IMR-90 (cell line): ENCODE data around the gene KCNQ2. TPM values are rescaled to one million over a fixed set of nuclear protein-coding genes. Genes with fewer than 3 reads are reported as not detected.

Experiments
- ATAC-seq: fragments of 200-7000 bp; cut with Tn5 transposase; 2 replicates; pipeline ENCODE4 v1.9.1; 2020; ENCODE audit warnings: low read depth, mild to moderate bottlenecking, moderate library complexity
- BruUV-seq: library from RNA; stranded (reverse); fragments of 400-500 nt; replicated peaks from 2 replicates; lab custom pipeline; 2021; lab: Mats Ljungman, UMichigan
- CTCF ChIA-PET: fragments of 300-600 bp; formaldehyde crosslinking; extraction: SDS; loops from one replicate; lab custom pipeline; 2021; ENCODE audit warnings: antibody characterized with exemption; lab: Yijun Ruan, JAX
- POLR2A ChIA-PET: fragments of 300-600 bp; sonication (Branson Sonifier 250); formaldehyde crosslinking; loops from one replicate; lab custom pipeline; 2022; ENCODE audit warnings: antibody characterized with exemption; ENCODE audit not compliant: unreplicated experiment; lab: Charles Lee
- DNase-seq: peaks from one replicate; pipeline ENCODE4 v3.0.0; 2013
- H2AFZ ChIP-seq: replicated peaks from 2 replicates; pipeline ENCODE3; 2013; ENCODE audit warnings: low read length, mild to moderate bottlenecking; ENCODE audit not compliant: poor library complexity
- H2AK5ac ChIP-seq: 2 replicates; pipeline ENCODE4 v1.6.1; 2013; ENCODE audit warnings: low read depth, low read length, inconsistent platforms
- H2AK9ac ChIP-seq: replicated peaks from 2 replicates; pipeline ENCODE3; 2013; ENCODE audit warnings: mild to moderate bottlenecking, low read depth, low read length, moderate library complexity; ENCODE audit not compliant: poor library complexity
- H2BK120ac ChIP-seq: 2 replicates; pipeline ENCODE4 v1.6.1; 2013; ENCODE audit warnings: low read depth, low read length, inconsistent platforms
- H2BK15ac ChIP-seq: 3 replicates; pipeline ENCODE4 v1.6.1; 2013; ENCODE audit warnings: low read depth, low read length, inconsistent platforms
- H2BK20ac ChIP-seq: 2 replicates; pipeline ENCODE4 v1.6.1; 2013; ENCODE audit warnings: low read depth, mild to moderate bottlenecking, inconsistent platforms, low read length, moderate library complexity
- H2BK5ac ChIP-seq: 2 replicates; pipeline ENCODE4 v1.6.1; 2013; ENCODE audit warnings: mild to moderate bottlenecking, low read depth, low read length, inconsistent platforms; ENCODE audit not compliant: poor library complexity, severe bottlenecking
- H3K14ac ChIP-seq: replicated peaks from 2 replicates; pipeline ENCODE4 v1.6.1; 2013; ENCODE audit warnings: low read depth, low read length, inconsistent platforms
- H3K18ac ChIP-seq: 2 replicates; pipeline ENCODE4 v1.6.1; 2013; ENCODE audit warnings: low read depth, low read length, control low read depth
- H3K23ac ChIP-seq: 2 replicates; pipeline ENCODE4 v1.6.1; 2013; ENCODE audit warnings: low read depth, low read length, inconsistent platforms
- H3K27ac ChIP-seq: 2 replicates; pipeline ENCODE4 v1.5.1; 2013; ENCODE audit warnings: mild to moderate bottlenecking, control low read depth, low read length; ENCODE audit not compliant: insufficient read depth
- H3K27me3 ChIP-seq: 2 replicates; pipeline ENCODE4 v1.6.1; 2013; ENCODE audit warnings: low read length; ENCODE audit not compliant: control insufficient read depth, insufficient read depth
- H3K36me3 ChIP-seq: 2 replicates; pipeline ENCODE4 v1.6.1; 2013; ENCODE audit warnings: low read length, mixed read lengths; ENCODE audit not compliant: control insufficient read depth, insufficient read depth
- H3K4ac ChIP-seq: 2 replicates; pipeline ENCODE4 v1.6.1; 2013; ENCODE audit warnings: low read depth, low read length, inconsistent platforms
- H3K4me1 ChIP-seq: 2 replicates; pipeline ENCODE4 v1.6.1; 2013; ENCODE audit warnings: low read length, mixed read lengths; ENCODE audit not compliant: control insufficient read depth, insufficient read depth
- H3K4me2 ChIP-seq: 2 replicates; pipeline ENCODE4 v1.6.1; 2013; ENCODE audit warnings: low read depth, mild to moderate bottlenecking, control low read depth, low read length, moderate library complexity
- H3K4me3 ChIP-seq: 2 replicates; pipeline ENCODE4 v1.5.1; 2013; ENCODE audit warnings: low read depth, mild to moderate bottlenecking, control low read depth, low read length, moderate library complexity; ENCODE audit not compliant: insufficient read depth
- H3K56ac ChIP-seq: 2 replicates; pipeline ENCODE4 v1.6.1; 2013; ENCODE audit warnings: low read length, inconsistent platforms; ENCODE audit not compliant: insufficient read depth; ENCODE audit errors: extremely low read depth
- H3K79me1 ChIP-seq, 2 experiments: 2 replicates each; pipeline ENCODE4 v1.6.1; 2013; ENCODE audit warnings: low read length in 2 of 2, inconsistent platforms in 1 of 2, low read depth in 1 of 2
- H3K9ac ChIP-seq: 2 replicates; pipeline ENCODE4 v1.6.1; 2013; ENCODE audit warnings: low read depth, low read length, control low read depth
- H3K9me1 ChIP-seq: 2 replicates; pipeline ENCODE4 v1.6.1; 2013; ENCODE audit warnings: low read length, inconsistent platforms; ENCODE audit not compliant: insufficient read depth
- H3K9me3 ChIP-seq: 2 replicates; pipeline ENCODE4 v1.6.1; 2013; ENCODE audit warnings: low read length; ENCODE audit not compliant: control insufficient read depth, insufficient read depth
- H4K20me1 ChIP-seq: 2 replicates; pipeline ENCODE4 v1.6.1; 2013; ENCODE audit warnings: low read length, inconsistent platforms; ENCODE audit not compliant: insufficient read depth
- H4K5ac ChIP-seq: 2 replicates; pipeline ENCODE4 v1.6.1; 2013; ENCODE audit warnings: mild to moderate bottlenecking, low read depth, low read length, control low read depth
- H4K8ac ChIP-seq, 2 experiments: 2 replicates each; pipeline ENCODE4 v1.6.1; 2013; ENCODE audit warnings: low read depth in 2 of 2, low read length in 2 of 2, control low read depth in 1 of 2, inconsistent platforms in 1 of 2
- H4K91ac ChIP-seq: 2 replicates; pipeline ENCODE4 v1.6.1; 2013; ENCODE audit warnings: low read depth, low read length, inconsistent platforms; ENCODE audit not compliant: insufficient read depth
- BHLHE40 ChIP-seq: fragments of 150-350 bp; IDR thresholded peaks from 2 replicates; pipeline ENCODE4 v1.6.1; 2016; ENCODE audit warnings: mild to moderate bottlenecking, low read depth, low read length
- CEBPB ChIP-seq: IDR thresholded peaks from 2 replicates; pipeline ENCODE4 v1.6.1; 2012; ENCODE audit warnings: low read depth, low read length, improper control_type of control experiment
- CHD1 ChIP-seq: IDR thresholded peaks from 2 replicates; pipeline ENCODE4 v1.6.1; 2012; ENCODE audit warnings: low read depth, low read length, improper control_type of control experiment
- FOS ChIP-seq: fragments of 150-350 bp; IDR thresholded peaks from 2 replicates; pipeline ENCODE4 v1.6.1; 2016; ENCODE audit warnings: low read depth, low read length
- MAZ ChIP-seq: IDR thresholded peaks from 2 replicates; pipeline ENCODE4 v1.6.1; 2012; ENCODE audit warnings: low read depth, mild to moderate bottlenecking, low read length, improper control_type of control experiment, moderate library complexity, borderline replicate concordance
- MXI1 ChIP-seq: IDR thresholded peaks from 2 replicates; pipeline ENCODE4 v1.6.1; 2012; ENCODE audit warnings: low read depth, mild to moderate bottlenecking, low read length, moderate library complexity, borderline replicate concordance
- NFE2L2 ChIP-seq: fragments of 150-350 bp; IDR thresholded peaks from 2 replicates; pipeline ENCODE4 v1.6.1; 2016; ENCODE audit warnings: low read depth, mild to moderate bottlenecking, low read length
- POLR2A ChIP-seq: IDR thresholded peaks from 2 replicates; pipeline ENCODE4 v1.6.1; 2012; ENCODE audit warnings: mild to moderate bottlenecking, low read depth, low read length
- RAD21 ChIP-seq: IDR thresholded peaks from 2 replicates; pipeline ENCODE4 v1.6.1; 2012; ENCODE audit warnings: low read length, improper control_type of control experiment
- RFX5 ChIP-seq: IDR thresholded peaks from 2 replicates; pipeline ENCODE4 v1.8.0; 2012; ENCODE audit warnings: low read depth, mild to moderate bottlenecking, low read length, moderate library complexity
- SMC3 ChIP-seq: fragments of 150-350 bp; IDR thresholded peaks from 2 replicates; pipeline ENCODE4 v1.6.1; 2016; ENCODE audit warnings: low read depth, mild to moderate bottlenecking, antibody characterized with exemption, low read length, moderate library complexity
- WGBS, 2 experiments: methylation state at CpG; one replicate each; pipeline versions ENCODE4 v1.1.5 to v1.1.7; 2013; ENCODE audit warnings: missing lambda C conversion rate in 2 of 2; ENCODE audit not compliant: insufficient read length in 1 of 2; ENCODE audit errors: extremely low coverage in 2 of 2; 5-methylcytosine and 5-hydroxymethylcytosine counted together
- dilution Hi-C: fragments of 300-500 bp; cut with HindIII; formaldehyde crosslinking; loops from one replicate; pipeline ENCODE4 v1.14.3; 2018; ENCODE audit warnings: low sequenced_read_pairs; ENCODE audit not compliant: unreplicated experiment
- in situ Hi-C: fragments of 300-500 bp; cut with MboI; formaldehyde crosslinking; loops from 3 replicates; pipeline ENCODE4 v1.14.3; 2019; ENCODE audit warnings: low sequenced_read_pairs, inconsistent platforms, mixed read lengths
- intact Hi-C: fragments of 100-400 bp; cut with micrococcal nuclease; formaldehyde crosslinking; loops from 2 replicates; pipeline ENCODE4 v1.10.0; 2022
- polyA plus RNA-seq, 3 experiments: library from polyadenylated mRNA; depleted of rRNA; stranded (reverse); fragments of >200 nt; gene quantifications; 2 replicates each; pipeline ENCODE4 v1.2.3, GENCODE V29; 2012; ENCODE audit warnings: low replicate concordance in 1 of 3
- total RNA-seq: library from RNA; depleted of rRNA; stranded (reverse); fragments of >200 nt; gene quantifications from 2 replicates; pipeline ENCODE4 v1.2.3, GENCODE V29; 2012
- TF ChIP-seq, protein P1 (sequence below): conservative IDR thresholded peaks from 2 replicates; pipeline ENCODE4 v1.5.1; 2012; ENCODE audit warnings: mild to moderate bottlenecking, low read depth, low read length, improper control_type of control experiment

The KCNQ2 gene
- total and polyA plus RNA-seq, 2 of the 4 experiments (the other 2 are of a cell fraction) = 0.02 TPM; not detected in 1

DNA sequence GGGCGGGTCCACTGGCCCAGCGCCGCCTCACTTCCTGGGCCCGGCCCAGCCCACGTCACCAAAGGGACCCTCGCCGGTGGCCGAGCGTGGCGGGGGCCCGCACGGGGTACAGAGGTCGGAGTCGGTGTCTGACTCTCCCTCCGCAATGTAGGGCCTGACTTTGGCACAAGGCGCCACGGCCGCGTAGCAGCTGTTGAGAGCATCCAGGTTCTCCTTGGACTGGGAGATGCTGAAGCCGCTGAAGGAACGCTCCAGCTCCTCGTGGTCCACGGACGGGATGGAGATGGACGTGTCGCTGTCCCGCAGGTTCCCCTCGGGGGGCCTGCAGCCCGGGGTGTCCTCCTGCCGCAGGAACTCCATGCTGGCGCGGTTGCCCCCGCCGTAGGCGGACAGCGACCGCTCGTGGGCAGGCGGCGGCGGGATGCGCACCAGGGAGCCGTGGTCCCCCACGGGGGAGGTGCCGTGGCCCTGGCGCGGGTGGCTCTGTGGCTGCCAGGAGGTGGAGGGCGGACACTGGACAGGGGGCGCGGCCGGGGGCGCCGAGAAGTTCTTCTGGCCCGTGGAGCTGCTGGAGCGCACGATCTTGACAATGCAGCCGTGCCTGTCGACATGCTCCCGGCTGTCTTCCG, 65.7 kb downstream of the KCNQ2 start:
- H3K36me3 ChIP-seq = no peaks in the 10 kb centered on the region
- TF ChIP-seq, protein P1, sequence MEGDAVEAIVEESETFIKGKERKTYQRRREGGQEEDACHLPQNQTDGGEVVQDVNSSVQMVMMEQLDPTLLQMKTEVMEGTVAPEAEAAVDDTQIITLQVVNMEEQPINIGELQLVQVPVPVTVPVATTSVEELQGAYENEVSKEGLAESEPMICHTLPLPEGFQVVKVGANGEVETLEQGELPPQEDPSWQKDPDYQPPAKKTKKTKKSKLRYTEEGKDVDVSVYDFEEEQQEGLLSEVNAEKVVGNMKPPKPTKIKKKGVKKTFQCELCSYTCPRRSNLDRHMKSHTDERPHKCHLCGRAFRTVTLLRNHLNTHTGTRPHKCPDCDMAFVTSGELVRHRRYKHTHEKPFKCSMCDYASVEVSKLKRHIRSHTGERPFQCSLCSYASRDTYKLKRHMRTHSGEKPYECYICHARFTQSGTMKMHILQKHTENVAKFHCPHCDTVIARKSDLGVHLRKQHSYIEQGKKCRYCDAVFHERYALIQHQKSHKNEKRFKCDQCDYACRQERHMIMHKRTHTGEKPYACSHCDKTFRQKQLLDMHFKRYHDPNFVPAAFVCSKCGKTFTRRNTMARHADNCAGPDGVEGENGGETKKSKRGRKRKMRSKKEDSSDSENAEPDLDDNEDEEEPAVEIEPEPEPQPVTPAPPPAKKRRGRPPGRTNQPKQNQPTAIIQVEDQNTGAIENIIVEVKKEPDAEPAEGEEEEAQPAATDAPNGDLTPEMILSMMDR = no peak
- TF ChIP-seq RFX5 (no peak), SMC3 (no peak), CHD1 (no peak), FOS (no peak), POLR2A (no peak), MAZ (no peak), NFE2L2 (no peak), CEBPB (no peak), MXI1 (no peak), BHLHE40 (no peak), RAD21 (no peak)
- in situ Hi-C loops = no loop called here
- H3K79me1 ChIP-seq = no peaks in the 10 kb centered on the region
- no TSS peak for BruUV-seq
- DNase-seq = no peak
- no peak overlapping the region for H3K14ac ChIP-seq
- H2BK15ac ChIP-seq = no peak overlapping the region
- H2BK120ac ChIP-seq = no peak overlapping the region
- no peaks in the 10 kb centered on the region for H4K20me1 ChIP-seq
- dilution Hi-C loops = no loop called here
- 92% methylated on average over 44 of the region's 60 CpGs; no CpG with 5 or more reads in 1 of the 2 experiments for WGBS, 2 experiments
- no peak overlapping the region for H3K4me2 ChIP-seq
- H3K9ac ChIP-seq = no peak overlapping the region
- no peak overlapping the region for H3K23ac ChIP-seq
- ChIA-PET CTCF (no interaction called here), POLR2A (no interaction called here)
- H3K4me3 ChIP-seq = no peak overlapping the region
- H3K27me3 ChIP-seq = peaks cover 8% of the 10 kb centered on the region; the same call in 1 of the 2 replicates
- H3K9me3 ChIP-seq = no peaks in the 10 kb centered on the region
- H3K4ac ChIP-seq = no peak overlapping the region
- no peak overlapping the region for H2AFZ ChIP-seq
- no peak overlapping the region for H2AK9ac ChIP-seq
- no peak for ATAC-seq
- no peaks in the 10 kb centered on the region for H3K9me1 ChIP-seq
- intact Hi-C loops = no loop called here
- no peak overlapping the region for H3K56ac ChIP-seq
- no peak overlapping the region for H4K5ac ChIP-seq
- no peak overlapping the region for H3K27ac ChIP-seq
- H2BK20ac ChIP-seq = no peak overlapping the region
- no peak overlapping the region for H4K91ac ChIP-seq
- H3K18ac ChIP-seq = no peak overlapping the region
- H4K8ac ChIP-seq = no peak overlapping the region
- H2AK5ac ChIP-seq = no peak overlapping the region
- no peak overlapping the region for H2BK5ac ChIP-seq
- H3K4me1 ChIP-seq = no peaks in the 10 kb centered on the region
